GM23338 (cell line): Measurements from ENCODE around the gene DUSP1.

ENCODE experiments used
- CREB1 ChIP-seq: fragments of 250-450 bp; sonication (Bioruptor Pico); IDR thresholded peaks from 2 replicates; pipeline ENCODE4 v1.5.0; 2020; ENCODE audit warnings: low read depth, mild to moderate bottlenecking, moderate library complexity
- CTCF ChIP-seq, 2 experiments: fragments of 200-600 bp in 1 of 2; sonication (generic) in 1 of 2; conservative IDR thresholded peaks; 2 replicates each; pipeline versions ENCODE4 v1.5.1 to v1.6.1; 2016 to 2017; ENCODE audit warnings: antibody characterized with exemption in 2 of 2, low read depth in 2 of 2, mild to moderate bottlenecking in 2 of 2, moderate library complexity in 1 of 2
- EZH2 ChIP-seq: fragments of 200-600 bp; sonication (generic); IDR thresholded peaks from one replicate; pipeline ENCODE4 v1.8.0; 2017; ENCODE audit warnings: antibody characterized with exemption, mild to moderate bottlenecking, low read depth; ENCODE audit not compliant: unreplicated experiment

DNA sequence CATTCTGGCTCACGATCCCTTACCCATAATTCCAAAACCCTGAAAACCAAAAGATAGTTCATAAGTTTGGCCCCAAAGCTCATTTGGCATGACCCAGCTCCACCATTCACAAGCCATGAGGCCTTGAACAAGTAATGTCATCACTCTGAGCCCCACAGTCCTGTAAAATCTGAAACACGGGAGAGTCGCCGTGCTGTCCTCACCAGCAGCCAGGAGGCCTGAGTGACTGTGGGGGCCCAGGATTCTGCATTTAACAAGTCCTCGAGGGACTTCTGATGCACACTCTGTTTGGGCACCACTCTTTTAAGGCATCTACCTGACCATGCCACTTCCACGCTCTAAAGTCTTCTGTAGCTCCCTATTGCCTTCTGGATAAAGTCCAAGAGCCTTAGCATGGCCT is 40.8 kb downstream of the DUSP1 start:
- TF ChIP-seq CREB1 (CRISPR knock-in tag) (no peak), EZH2 (no peak), CTCF (conservative IDR thresholded peaks at IDR 0.05; ENCODE audit: low read depth in 2 of 2) (no peak)
